GF-D8 (cell line): ENCODE data around the gene ASAH2.
"Not testable (repeated sequence)": the region's sequence is repeated elsewhere in the genome, so short reads cannot be mapped to it uniquely, and the experiment has no call there.

Source experiments
- DNase-seq: peaks from one replicate; lab custom pipeline; 2025; lab: John Stamatoyannopoulos, UW

Gene ASAH2

GRCh38 chr10:50251394-50251793 is at the start of gene ASAH2:
ASAH2 (minus strand) TSS chr10:50251516; CDS start chr10:50248610, 2,906 bp downstream.
- no peak for DNase-seq

GRCh38 chr10:50299948-50300669 is 48.8 kb upstream of the ASAH2 start:
- no peak for DNase-seq

DNA sequence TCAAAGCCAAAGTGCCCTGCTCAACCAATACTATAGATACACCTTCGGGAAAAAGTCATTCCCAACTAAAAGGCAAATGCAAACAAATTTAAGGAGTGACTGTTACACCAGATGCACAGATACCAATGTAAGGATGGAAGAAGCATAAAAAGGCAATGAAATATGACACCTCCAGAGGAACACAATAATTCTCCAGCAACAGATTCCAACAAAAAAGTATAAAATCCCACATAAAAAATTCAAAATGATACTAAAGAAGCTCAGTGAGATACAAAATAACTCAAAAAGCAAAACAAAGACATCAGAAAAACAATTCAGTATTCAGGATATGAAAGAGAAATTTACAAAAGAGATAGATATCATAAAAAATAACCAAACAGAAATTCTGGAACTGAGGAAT is 44.1 kb upstream of the ASAH2 start:
- DNase-seq: no peak

DNA sequence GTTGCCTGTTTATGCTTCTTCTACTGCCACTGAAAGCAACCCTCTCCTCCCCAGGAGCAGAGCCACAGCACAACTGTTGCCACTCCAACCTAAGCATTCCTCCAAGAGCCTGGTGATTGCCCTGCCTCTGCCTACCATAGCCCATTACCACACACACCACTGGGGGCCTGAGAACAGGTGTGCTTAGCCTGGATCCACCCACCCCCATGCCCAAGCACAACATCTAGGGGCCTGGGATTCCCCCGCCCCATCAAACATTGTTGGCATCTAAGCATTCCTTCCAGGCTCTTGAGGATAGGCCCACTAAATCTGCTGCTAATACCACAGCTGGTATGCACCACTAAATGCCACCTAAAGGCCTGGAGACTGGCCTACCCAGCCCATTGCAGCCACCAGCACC is 43.3 kb upstream of the ASAH2 start:
- no peak for DNase-seq

- no peak for DNase-seq
Observed at GRCh38 chr10:50293513-50294313, 42.4 kb upstream of the ASAH2 start.

- DNase-seq: no peak
Observed at GRCh38 chr10:50291261-50291850, 40.0 kb upstream of the ASAH2 start.

DNA sequence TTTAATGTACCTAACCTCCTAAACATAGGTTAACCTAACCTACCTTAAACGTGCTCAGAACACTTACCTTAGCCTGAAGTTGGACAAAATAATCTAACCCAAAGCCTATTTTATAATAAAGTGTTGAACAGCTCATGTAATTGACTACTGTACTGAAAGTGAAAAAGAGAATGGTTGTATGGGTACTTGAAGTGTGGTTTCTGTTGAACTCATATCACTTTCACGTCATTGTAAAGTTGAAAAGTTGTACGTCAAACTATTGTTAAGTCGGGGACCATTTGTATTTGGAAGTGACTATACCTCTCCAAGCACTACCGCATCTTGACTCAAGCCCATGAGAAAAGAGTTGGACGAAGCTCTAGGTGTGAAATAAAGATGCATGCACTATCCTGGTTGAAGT is 37.9 kb upstream of the ASAH2 start:
- no peak for DNase-seq

- DNase-seq: no peak
Observed at GRCh38 chr10:50286996-50287803, 35.9 kb upstream of the ASAH2 start.

- no peak for DNase-seq
Observed at GRCh38 chr10:50286517-50286916, 35.2 kb upstream of the ASAH2 start.

DNA sequence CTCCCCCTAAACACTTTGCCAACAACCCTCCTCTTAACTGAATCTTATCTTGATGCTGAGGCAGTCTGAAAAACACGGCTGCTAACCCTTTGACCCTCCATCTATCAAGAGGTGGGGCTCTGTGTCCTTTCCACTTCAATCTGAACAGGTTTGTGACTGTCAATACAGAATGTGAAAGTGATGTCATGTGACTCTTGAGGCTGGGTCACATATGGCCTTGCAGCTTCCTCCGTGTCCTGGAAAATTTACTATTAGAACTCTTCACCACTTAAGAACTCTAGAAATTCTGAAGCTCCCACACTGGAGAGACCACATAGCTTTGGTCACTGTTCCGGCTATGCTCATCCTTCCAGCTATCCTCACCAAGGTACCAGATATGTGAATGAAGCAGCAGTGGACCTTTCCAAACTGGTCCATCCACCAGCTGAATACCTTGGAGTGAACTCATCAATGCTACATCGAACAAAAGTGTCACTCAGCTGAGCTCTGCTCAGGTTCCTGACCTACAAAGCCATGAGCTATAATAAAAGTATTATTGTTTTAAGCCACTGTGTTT is 30.7 kb upstream of the ASAH2 start:
- no peak for DNase-seq

GRCh38 chr10:50281210-50281966 is 30.1 kb upstream of the ASAH2 start:
- DNase-seq: no peak

GRCh38 chr10:50280049-50280841 is 28.9 kb upstream of the ASAH2 start:
- no peak for DNase-seq

DNA sequence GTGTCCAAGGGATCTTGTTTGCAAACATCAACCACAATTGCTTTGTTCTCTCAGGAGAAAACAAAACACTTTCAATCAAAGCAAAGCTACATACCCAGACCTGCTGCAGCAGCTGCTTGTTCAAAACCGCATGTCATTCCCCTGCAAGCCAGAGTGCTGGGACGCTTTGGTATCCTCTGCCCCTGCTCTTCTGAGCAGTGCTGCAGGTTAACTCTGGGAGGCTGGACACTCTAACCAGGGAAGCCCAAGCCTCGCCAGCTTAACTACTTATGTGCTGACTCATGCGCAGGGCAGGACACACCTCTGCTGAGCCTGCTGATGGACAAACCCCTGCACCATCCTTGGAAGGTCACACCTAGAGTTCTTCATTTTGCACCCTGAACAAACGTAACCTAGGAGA is 28.2 kb upstream of the ASAH2 start:
- no peak for DNase-seq

GRCh38 chr10:50275650-50276235 is 24.4 kb upstream of the ASAH2 start:
- DNase-seq: no peak

GRCh38 chr10:50272531-50272930 is 21.2 kb upstream of the ASAH2 start:
- no peak for DNase-seq

GRCh38 chr10:50271564-50272250 is 20.4 kb upstream of the ASAH2 start:
- DNase-seq: no peak

DNA sequence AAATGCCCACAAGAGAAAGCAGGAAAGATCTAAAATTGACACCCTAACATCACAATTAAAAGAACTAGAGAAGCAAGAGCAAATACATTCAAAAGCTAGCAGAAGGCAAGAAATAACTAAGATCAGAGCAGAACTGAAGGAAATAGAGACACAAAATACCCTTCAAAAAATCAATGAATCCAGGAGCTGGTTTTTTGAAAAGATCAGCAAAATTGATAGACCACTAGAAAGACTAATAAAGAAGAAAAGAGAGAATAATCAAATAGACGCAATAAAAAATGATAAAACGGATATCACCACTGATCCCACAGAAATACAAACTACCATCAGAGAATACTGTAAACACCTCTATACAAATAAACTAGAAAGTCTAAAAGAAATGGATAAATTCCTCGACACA is 16.6 kb upstream of the ASAH2 start:
- not testable (repeated sequence) for DNase-seq

GRCh38 chr10:50262625-50263024 is 11.3 kb upstream of the ASAH2 start:
- not testable (repeated sequence) for DNase-seq

- no peak for DNase-seq
Observed at GRCh38 chr10:50260791-50261281, 9.5 kb upstream of the ASAH2 start.
